Body of pancreas (tissue), 4 donors: ENCODE measurements around the gene FOXO6.

Experiments
- POLR2A ChIP-seq, 3 donors: fragments of 450-650 bp; IDR thresholded peaks; one replicate each; pipeline ENCODE4 v1.6.1; 2016; ENCODE audit warnings: antibody characterized with exemption in 3 of 3, mild to moderate bottlenecking in 2 of 3
- TF ChIP-seq, protein P1 (sequence below), 7 experiments: fragments of 450-650 bp in 4 of 7; fragments of 200-600 bp in 3 of 7; sonication (generic) in 3 of 7; IDR thresholded peaks; one replicate each; pipeline ENCODE4 v1.5.1; 2016 to 2019; ENCODE audit warnings: antibody characterized with exemption in 7 of 7

DNA sequence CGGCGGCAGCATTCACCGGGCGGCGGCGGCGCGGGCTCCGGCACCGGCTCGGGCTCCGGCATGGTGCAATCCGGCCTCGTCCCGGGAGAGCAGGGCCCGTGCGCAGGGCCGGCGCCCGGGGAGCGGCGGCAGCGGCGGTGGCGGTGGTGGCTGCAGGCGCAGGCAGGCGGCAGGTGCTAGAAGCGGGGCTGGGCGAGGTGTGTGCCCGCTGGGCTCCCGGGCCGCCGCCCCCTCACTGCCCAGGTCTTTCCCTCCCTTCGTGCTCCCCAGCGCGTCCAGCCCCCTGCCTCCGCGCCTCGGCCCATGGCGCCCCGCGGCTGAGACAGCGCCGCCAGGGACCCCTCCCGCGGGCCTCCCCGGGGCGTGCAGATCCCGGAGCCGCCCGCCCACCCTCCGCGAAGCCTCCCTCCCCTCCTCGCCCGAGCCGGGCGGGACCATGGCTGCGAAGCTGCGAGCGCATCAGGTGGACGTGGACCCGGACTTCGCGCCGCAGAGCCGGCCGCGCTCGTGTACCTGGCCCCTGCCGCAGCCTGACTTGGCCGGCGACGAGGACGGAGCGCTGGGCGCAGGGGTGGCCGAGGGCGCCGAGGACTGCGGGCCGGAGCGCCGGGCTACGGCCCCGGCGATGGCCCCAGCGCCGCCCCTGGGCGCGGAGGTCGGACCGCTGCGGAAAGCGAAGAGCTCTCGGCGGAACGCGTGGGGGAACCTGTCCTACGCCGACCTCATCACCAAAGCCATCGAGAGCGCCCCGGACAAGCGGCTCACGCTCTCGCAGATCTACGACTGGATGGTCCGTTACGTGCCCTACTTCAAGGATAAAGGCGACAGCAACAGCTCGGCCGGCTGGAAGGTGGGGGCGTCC, 492 bp downstream of the FOXO6 start:
- TF ChIP-seq, protein P1, sequence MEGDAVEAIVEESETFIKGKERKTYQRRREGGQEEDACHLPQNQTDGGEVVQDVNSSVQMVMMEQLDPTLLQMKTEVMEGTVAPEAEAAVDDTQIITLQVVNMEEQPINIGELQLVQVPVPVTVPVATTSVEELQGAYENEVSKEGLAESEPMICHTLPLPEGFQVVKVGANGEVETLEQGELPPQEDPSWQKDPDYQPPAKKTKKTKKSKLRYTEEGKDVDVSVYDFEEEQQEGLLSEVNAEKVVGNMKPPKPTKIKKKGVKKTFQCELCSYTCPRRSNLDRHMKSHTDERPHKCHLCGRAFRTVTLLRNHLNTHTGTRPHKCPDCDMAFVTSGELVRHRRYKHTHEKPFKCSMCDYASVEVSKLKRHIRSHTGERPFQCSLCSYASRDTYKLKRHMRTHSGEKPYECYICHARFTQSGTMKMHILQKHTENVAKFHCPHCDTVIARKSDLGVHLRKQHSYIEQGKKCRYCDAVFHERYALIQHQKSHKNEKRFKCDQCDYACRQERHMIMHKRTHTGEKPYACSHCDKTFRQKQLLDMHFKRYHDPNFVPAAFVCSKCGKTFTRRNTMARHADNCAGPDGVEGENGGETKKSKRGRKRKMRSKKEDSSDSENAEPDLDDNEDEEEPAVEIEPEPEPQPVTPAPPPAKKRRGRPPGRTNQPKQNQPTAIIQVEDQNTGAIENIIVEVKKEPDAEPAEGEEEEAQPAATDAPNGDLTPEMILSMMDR (IDR thresholded peaks at IDR 0.05) = no peak
- TF ChIP-seq POLR2A (IDR thresholded peaks at IDR 0.05) = no peak
